Endothelial cell (in vitro differentiated cells): ENCODE data around the gene PLSCR1. TPM values are rescaled to one million over a fixed set of nuclear protein-coding genes. Genes with fewer than 3 reads are reported as not detected.

Experiments used
- DNase-seq: peaks from one replicate; pipeline ENCODE4 v3.0.0; 2021; ENCODE audit warnings: low spot score
- H3K27ac Mint-ChIP-seq: one replicate; pipeline ENCODE4 v1.8.0; 2021; ENCODE audit warnings: mixed read lengths, inconsistent platforms; ENCODE audit not compliant: unreplicated experiment
- H3K27me3 Mint-ChIP-seq: one replicate; pipeline ENCODE4 v1.8.0; 2021; ENCODE audit warnings: mild to moderate bottlenecking, moderate library complexity, mixed read lengths, inconsistent platforms; ENCODE audit not compliant: unreplicated experiment
- H3K36me3 Mint-ChIP-seq: one replicate; pipeline ENCODE4 v1.8.0; 2021; ENCODE audit warnings: mild to moderate bottlenecking, low read depth, mixed read lengths, inconsistent platforms; ENCODE audit not compliant: unreplicated experiment
- H3K4me1 Mint-ChIP-seq: one replicate; pipeline ENCODE4 v1.8.0; 2021; ENCODE audit warnings: mild to moderate bottlenecking, mixed read lengths, inconsistent platforms; ENCODE audit not compliant: unreplicated experiment
- H3K4me3 Mint-ChIP-seq: one replicate; pipeline ENCODE4 v1.8.0; 2021; ENCODE audit warnings: mild to moderate bottlenecking, mixed read lengths, inconsistent platforms; ENCODE audit not compliant: unreplicated experiment
- H3K9me3 Mint-ChIP-seq: one replicate; pipeline ENCODE4 v1.8.0; 2021; ENCODE audit warnings: mixed read lengths, inconsistent platforms; ENCODE audit not compliant: unreplicated experiment
- CTCF ChIP-seq: fragments of 200-600 bp; sonication (generic); IDR thresholded peaks from one replicate; pipeline ENCODE4 v1.5.0; 2021; ENCODE audit warnings: antibody characterized with exemption; ENCODE audit not compliant: unreplicated experiment
- total RNA-seq: library from RNA; stranded (reverse); fragmentation: NEBNext Ultra II Directional; extraction: Animal tissue kit (Norgen Biotek cat#: 25700); gene quantifications from one replicate; pipeline ENCODE4 v1.2.1, GENCODE V29; 2021; ENCODE audit not compliant: unreplicated experiment

PLSCR1 gene
- total RNA-seq, 1 donor from 2014 or later = 77.1 TPM

GRCh38 chr3:146574173-146574572 is 29.8 kb upstream of the PLSCR1 start:
- Mint-ChIP-seq H3K4me3 (no peak overlapping the region), H3K27ac (no peak overlapping the region), H3K4me1 (no peaks in the 10 kb centered on the region), H3K27me3 (no peaks in the 10 kb centered on the region), H3K9me3 (no peaks in the 10 kb centered on the region), H3K36me3 (no peaks in the 10 kb centered on the region)
- no peak for DNase-seq
- TF ChIP-seq CTCF = no peak

- DNase-seq = no peak
- TF ChIP-seq CTCF = no peak
- Mint-ChIP-seq H3K9me3 (no peaks in the 10 kb centered on the region), H3K4me3 (no peak overlapping the region), H3K27me3 (no peaks in the 10 kb centered on the region), H3K27ac (no peak overlapping the region), H3K36me3 (no peaks in the 10 kb centered on the region), H3K4me1 (no peaks in the 10 kb centered on the region)
Measured at GRCh38 chr3:146569314-146569713, 24.9 kb upstream of the PLSCR1 start.

- H3K27me3 Mint-ChIP-seq = no peaks in the 10 kb centered on the region
- no peak overlapping the region for H3K4me3 Mint-ChIP-seq
- no peaks in the 10 kb centered on the region for H3K9me3 Mint-ChIP-seq
- no peak for DNase-seq
- H3K27ac Mint-ChIP-seq = no peak overlapping the region
- no peak for TF ChIP-seq CTCF
- no peaks in the 10 kb centered on the region for H3K4me1 Mint-ChIP-seq
- H3K36me3 Mint-ChIP-seq = no peaks in the 10 kb centered on the region
Measured at GRCh38 chr3:146566138-146566537, 21.7 kb upstream of the PLSCR1 start.

- no peak overlapping the region for H3K4me3 Mint-ChIP-seq
- no peaks in the 10 kb centered on the region for H3K36me3 Mint-ChIP-seq
- no peak overlapping the region for H3K27ac Mint-ChIP-seq
- DNase-seq = no peak
- peaks cover 2% of the 10 kb centered on the region for H3K27me3 Mint-ChIP-seq
- H3K4me1 Mint-ChIP-seq = no peaks in the 10 kb centered on the region
- TF ChIP-seq CTCF = no peak
- H3K9me3 Mint-ChIP-seq = no peaks in the 10 kb centered on the region
Measured at GRCh38 chr3:146561879-146562278, 17.5 kb upstream of the PLSCR1 start.

- Mint-ChIP-seq H3K9me3 (no peaks in the 10 kb centered on the region), H3K27ac (no peak overlapping the region), H3K36me3 (no peaks in the 10 kb centered on the region), H3K4me1 (no peaks in the 10 kb centered on the region), H3K27me3 (peaks cover 2% of the 10 kb centered on the region), H3K4me3 (no peak overlapping the region)
- no peak for TF ChIP-seq CTCF
- DNase-seq = no peak
Measured at GRCh38 chr3:146561463-146561862, 17.1 kb upstream of the PLSCR1 start.
